Urothelium cell line (cell line): ENCODE data around the gene NUDCD2.
A peak's percentile ranks its signal among the peaks of the same experiment; 100 is the strongest.
"Not testable (repeated sequence)": the region's sequence is repeated elsewhere in the genome, so short reads cannot be mapped to it uniquely, and the experiment has no call there.

Experiments
- DNase-seq: peaks from one replicate; pipeline ENCODE4 v3.0.0; 2011; ENCODE audit warnings: low spot score, mixed read lengths
- FAIRE-seq: peaks from 2 replicates; lab custom pipeline; 2011; peaks lifted over from hg19 to GRCh38; lab: Jason Lieb, UNC

The NUDCD2 gene

DNA sequence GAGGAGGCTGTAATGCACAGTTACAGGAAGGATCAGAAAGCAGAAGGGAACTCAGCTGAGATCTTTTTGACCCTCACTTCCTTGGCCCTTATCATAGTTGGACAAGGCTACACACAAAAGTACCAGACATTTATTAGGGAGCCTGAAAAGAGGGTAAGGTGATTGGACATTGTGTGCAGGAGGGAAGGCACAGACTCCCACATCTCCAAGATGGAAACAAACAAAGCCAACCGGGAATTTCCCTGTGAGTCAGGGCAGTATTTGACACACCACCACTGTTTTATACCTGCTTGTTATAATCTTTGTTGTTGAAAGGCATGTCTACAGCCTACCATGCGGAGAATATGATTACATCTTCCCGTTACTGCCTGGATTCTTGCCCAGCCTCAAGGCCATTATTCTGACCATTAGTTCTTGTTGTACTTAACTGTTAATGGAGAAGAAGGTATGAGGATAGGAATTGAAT, 25.5 kb downstream of the NUDCD2 start:
- peak; percentile 6 for DNase-seq
- no peak for FAIRE-seq

DNA sequence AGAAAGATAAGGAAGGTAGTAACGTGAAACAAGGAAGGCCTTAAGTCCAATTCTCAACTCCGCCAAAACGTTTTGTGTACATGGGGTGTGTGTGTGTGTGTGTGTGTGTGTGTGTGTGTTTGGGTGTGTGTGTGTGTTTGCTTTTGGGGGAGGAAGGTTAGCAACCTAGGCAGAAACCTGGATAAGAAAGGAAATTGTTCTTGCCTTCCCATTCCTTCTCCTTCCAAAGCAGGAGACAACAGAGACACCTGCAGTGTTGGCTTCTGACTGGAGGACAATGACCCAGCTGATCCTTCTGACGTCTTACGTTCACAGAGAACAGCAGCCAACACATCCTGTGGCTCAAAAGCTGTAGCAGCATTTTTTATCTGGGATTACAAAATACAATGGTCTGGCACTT, 26.6 kb downstream of the NUDCD2 start:
- DNase-seq (no peak), FAIRE-seq (no peak)

DNA sequence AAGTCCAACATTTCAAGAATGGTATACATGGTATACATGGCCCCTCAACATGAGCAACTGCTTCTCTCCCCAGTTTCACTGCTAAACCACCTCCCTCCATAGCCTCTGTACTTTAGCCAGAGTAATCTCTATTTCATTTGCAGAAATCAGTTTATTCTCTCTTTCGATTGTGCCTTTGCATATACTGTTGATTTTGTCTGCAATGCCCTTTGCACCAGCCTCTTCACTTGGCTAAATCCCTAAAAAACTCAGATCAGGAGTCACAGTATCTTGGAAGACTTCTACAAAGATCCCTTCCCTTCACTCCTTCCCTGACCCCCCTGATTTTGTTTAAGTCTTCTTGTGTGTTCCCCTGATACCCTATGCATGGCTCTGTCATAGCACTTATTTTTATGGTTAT, 27.4 kb downstream of the NUDCD2 start:
- no peak for DNase-seq
- FAIRE-seq, result no peak

DNA sequence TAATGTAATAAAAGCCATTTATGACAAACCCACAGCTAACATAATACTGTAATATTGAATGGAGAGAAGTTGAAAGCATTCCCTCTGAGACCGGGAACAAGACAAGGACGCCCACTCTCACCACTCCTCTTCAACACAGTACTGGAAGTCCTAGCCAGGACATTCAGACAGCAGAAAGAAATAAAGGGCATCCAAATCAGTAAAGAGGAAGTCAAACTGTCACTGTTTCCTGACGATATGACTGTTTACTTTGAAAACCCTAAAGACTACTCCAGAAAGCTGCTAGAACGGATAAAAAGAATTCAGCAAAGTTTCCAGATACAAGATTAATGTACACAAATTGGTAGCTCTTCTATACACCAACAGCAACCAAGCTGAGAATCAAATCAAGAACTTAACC, 33.8 kb downstream of the NUDCD2 start:
- not testable (repeated sequence) for FAIRE-seq, DNase-seq

DNA sequence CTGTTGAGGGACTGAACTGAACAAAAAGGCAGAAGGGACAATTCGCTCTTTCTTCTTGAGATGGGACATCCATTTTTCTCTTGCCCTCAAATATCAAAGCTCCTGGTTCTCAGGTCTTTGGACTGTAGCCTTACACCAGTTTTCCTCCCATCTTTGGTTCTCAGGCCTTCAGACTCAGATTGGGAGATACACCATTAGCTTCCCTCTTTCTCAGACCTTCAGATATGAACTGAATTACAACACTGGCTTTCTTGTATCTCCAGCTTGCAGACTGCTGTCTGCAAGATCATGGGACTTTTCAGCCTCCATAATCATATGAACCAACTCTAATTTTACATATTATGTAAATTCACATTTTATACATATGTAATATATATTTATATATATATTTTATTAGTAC, 35.1 kb downstream of the NUDCD2 start:
- FAIRE-seq, result no peak

DNA sequence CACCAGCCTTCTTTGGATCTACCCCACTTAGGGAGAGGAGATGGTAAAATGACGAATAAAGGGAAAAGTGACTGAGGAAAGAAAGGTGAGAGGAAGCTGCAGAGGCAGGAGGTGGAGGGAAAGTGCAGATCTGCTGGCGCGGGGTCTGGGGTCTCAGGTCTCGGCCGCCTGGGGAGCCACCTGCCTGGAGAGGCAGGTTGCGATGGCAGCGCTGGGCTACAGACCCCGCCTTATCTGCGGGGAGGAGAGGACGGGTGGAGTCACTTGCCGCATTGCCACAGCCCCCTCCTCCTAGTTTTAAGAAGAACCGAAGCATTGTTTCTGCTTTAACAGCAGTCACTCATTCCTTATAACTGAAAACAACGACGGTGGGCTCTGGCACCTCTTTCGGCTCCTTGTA, 44.2 kb downstream of the NUDCD2 start:
- not testable (repeated sequence) for FAIRE-seq, DNase-seq

More for the DNA sequence above, 35.1 kb downstream of the NUDCD2 start:
- no peak for DNase-seq

DNA sequence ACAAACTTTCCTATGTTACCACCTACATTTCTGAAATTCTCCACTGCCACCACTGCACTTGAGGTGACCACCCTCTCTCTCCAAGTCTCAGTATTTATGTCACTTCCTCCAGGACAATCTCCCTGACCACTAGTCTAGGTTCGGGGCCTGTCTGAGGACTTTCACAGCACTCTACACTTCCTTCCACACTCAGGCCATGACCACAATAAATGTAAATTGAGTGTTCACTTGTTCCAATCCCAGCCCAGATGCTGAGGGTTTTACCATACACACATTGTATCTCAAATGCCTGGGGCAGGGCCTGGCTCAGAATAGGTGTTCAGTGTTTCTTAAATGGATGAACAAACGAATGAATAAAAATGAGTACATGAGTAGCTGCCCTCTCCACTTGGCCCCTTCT, 49.4 kb downstream of the NUDCD2 start:
- FAIRE-seq (no peak), DNase-seq (no peak)

DNA sequence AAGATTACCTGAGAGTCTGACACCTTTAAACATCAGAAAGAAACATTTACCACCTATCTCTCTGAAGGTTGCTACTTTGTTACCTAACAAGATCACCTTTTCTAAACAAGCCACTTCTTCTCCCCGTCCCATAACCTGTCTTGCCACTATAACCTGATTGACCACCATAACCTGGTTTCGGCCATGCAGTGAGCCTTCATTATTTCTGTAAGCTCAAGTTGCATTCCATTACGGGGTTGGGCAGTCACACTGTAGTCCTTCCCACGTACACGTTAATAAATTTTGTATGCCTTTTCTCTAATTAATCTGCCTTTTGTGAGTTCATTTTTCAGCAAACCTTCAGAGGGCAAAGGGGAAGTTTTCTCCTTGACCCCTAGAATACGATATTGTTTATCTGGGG, 50.5 kb downstream of the NUDCD2 start:
- no peak for DNase-seq
- no peak for FAIRE-seq

DNA sequence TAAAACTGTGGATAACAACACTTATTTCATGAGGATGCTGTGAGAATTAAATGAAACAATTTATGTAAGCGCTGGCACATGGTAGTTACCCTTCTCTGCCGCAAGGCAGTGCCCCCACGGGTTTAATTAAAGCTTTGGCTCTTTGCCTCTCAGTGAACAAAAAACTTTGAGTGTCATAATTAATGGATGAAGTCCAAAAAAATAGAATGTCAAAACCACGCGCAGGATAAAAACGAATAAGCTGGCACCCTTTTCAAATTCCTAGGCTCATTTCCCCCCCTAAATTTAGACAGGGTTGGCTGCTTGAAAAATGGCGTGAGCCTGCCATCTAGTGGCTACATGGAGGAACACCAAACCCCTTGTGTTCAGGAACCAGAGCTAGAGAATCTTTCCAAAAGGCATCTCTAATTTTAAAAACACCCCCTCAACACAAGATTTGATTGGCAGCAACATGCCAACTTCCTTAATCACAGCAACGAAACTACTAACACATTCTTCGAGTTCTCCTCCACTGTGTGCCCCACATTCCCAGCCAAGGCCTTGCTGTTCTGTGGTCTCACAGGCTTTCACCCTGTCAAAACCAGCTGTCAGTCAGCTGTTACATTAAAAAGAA, 51.5 kb downstream of the NUDCD2 start:
- FAIRE-seq (no peak), DNase-seq (peak; percentile 57)

DNA sequence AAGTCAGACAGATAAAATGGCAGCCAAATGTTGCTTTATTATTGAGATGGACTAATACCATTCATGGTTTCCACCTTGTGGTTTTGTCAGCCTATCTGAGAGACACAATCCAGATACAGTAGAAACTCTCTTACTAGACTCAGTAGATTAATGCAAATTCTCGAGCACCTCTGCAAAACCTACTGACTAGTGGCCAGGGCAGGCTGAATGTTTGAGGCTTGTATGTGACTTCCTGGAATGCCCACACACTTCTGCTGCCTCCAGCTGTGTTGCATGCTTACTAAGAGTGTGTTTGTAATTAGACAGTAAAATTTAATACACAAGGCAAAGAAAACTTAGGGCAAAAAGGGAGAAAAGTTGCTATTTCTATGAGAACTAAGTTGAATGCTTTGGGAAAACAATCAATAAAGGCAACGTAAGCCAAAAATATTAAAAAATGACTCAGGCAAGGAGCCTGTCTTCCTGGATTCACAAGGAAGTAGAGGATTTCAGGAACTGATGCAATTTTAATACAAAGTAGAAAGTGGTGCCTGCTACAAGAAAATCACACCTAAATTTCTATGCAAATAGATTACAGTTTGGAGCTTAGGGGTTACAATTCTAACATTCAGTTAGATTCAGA, 52.8 kb downstream of the NUDCD2 start:
- DNase-seq (peak; percentile 6), FAIRE-seq (no peak)

DNA sequence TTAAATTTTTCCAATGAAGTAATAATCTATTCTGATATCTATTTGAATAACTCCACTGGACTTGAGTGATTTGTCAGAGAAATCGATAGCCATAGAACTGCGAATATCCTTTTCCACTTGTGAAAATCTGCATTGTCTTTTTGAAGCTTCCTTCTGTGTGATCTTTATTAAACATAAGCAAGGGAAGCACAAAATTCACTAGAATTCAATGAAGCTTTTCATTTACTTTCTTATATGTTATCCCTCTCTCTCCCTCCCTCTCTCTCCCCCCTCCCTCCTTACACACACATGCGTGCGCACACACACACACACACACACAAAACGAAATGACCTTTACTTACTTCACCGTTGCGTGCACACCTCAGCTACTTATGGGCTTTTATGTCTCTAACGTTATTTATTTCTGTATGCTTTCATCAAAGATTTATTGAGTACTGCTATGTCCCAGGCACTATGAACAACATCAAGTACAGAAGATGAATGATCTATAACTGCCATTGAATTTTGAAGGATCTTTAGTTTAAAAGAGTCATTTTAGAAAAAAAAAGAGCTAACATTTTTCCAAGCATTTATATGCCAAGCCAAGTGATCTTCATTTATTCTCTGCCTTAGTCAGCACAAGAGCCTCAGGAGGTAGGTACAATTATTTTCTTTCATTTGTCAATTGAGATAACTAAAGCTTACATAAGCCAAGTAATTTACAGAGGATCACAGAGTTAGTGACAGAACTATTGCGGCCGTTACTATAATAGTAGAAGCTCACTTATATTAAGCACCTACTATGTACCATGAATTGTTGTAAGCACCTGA, 55.3 kb downstream of the NUDCD2 start:
- DNase-seq, result no peak
- no peak for FAIRE-seq

DNA sequence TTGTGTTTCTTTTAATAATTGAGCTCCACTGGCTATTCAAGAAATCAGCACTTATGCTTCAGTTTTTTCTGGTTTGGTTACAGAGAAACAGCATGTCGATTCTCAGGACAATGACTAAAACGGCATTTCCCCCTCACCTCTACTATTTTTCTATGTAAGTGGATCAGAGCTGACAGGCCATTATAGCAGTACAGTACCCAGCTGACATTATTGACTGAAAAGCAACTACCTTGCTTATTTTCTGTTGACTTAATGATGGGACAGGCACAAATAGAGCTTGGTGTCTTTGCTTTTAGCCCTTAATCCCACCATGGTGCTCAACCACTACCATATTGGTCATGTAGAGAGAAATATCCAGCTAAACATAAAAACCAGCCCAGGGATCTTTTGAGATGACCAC, 57.9 kb downstream of the NUDCD2 start:
- DNase-seq (no peak), FAIRE-seq (no peak)

DNA sequence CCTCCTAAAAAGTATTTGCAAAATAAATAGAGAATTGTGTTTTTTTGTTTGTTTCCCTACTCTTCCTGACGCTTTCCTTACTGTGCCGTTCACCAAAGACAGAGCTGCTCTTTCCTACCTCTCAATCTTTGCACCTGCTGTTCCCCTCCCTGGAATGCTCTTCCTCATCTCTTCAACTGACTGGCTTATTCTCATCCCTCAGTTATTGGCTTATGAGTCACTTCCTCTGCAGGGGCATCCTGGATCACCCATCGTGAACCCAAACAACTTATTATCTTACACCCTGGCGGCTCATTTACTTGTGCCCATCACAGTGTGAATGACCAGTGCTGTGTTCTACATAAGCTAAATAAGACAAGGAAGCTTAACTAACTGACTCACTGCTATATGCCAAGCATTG, 58.6 kb downstream of the NUDCD2 start:
- DNase-seq, result peak; percentile 22
- FAIRE-seq, result no peak

DNA sequence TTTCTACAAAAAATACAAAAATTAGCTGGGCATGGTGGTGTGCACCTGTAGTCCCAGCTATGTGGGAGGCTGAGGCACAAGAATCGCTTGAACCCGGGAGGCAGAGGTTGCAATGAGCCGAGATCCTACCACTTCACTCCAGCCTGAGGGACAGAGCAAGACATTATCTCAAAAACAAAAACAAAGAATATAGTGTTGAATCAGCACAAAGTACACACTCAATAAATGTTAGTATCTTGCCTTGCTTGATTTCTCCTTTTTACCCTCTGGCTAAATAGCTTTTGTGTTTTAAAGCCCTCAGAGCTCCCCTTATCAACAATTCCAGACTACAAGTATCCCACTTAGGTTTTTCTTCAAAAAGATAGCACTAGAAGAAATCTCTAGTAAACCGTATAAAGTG, 60.0 kb downstream of the NUDCD2 start:
- no peak for DNase-seq
- no peak for FAIRE-seq

DNA sequence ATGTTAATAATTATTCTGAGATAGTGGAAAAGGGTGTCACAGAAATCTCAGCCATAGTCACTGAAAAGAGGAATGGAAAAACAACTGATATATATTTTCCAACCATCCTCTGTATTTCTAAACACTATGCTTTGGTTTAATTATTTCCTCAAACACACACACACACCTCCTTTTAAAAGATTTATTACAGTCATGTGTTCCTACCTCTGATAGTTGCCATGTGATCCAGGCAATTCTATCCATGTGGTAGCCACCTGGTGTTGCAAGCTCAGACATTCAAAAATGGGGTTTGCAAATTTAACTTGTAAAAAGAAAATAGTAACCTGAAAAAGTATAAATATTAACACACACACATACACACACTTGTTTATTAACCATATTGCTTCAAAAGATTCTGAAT, 62.5 kb downstream of the NUDCD2 start:
- no peak for FAIRE-seq
- DNase-seq, result no peak

DNA sequence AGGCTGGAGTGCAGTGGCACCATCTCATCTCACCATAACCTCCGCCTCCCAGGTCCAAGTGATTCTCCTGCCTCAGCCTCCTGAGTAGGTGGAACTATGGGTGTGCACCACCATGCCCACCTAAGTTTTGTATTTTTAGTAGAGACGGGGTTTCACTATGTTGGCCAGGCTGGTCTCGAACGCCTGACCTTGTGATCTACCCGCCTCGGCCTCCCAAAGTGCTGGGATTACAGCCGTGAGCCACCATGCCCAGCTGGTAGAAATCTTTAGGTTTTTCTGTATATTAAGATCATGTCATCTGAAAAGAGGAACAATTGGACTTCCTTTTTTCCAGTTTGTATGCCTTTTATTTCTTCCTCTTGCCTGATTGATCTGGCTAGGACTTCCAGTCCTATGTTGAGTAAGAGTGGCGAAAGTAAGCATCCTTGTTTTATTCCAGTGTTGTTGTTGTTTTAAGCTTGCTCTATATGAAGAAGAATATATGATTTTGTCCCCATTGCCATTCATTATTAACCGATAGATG, 63.0 kb downstream of the NUDCD2 start:
- not testable (repeated sequence) for DNase-seq, FAIRE-seq
